ENCODE results near the gene MIER2. TPM values are rescaled to one million over a fixed set of nuclear protein-coding genes. Genes with fewer than 3 reads are reported as not detected.
"Not testable (repeated sequence)": the region's sequence is repeated elsewhere in the genome, so short reads cannot be mapped to it uniquely, and the experiment has no call there.

MIER2 gene
- total RNA-seq: 14.8 TPM

GRCh38 chr19:344625-345319, at the start of gene MIER2:
TSS of gene MIER2 (minus strand) at chr19:344796. CDS start at chr19:344782, 14 bp downstream.
- ATAC-seq: peak; percentile 78

GRCh38 chr19:393560-393959, 49.0 kb upstream of the MIER2 start:
- ATAC-seq: not testable (repeated sequence)

GRCh38 chr19:392375-392970, 47.9 kb upstream of the MIER2 start:
- no peak for ATAC-seq

GRCh38 chr19:391726-392374, 47.3 kb upstream of the MIER2 start:
- no peak for ATAC-seq

- ATAC-seq: no peak
These were observed 46.6 kb upstream of the MIER2 start for GRCh38 chr19:391207-391557.

- peak; percentile 18 for ATAC-seq
These were observed 46.0 kb upstream of the MIER2 start for GRCh38 chr19:390386-391206.

- no peak for ATAC-seq
These were observed 45.3 kb upstream of the MIER2 start for GRCh38 chr19:389935-390289.

- ATAC-seq: peak; percentile 18
These were observed 44.8 kb upstream of the MIER2 start for GRCh38 chr19:389255-389934.

GRCh38 chr19:388691-389090, 44.1 kb upstream of the MIER2 start:
- no peak for ATAC-seq

- no peak for ATAC-seq
These were observed 43.2 kb upstream of the MIER2 start for GRCh38 chr19:387777-388176.

GRCh38 chr19:386632-387301, 42.2 kb upstream of the MIER2 start:
- not testable (repeated sequence) for ATAC-seq

- not testable (repeated sequence) for ATAC-seq
These were observed 41.6 kb upstream of the MIER2 start for GRCh38 chr19:386189-386588.

GRCh38 chr19:384799-385169, 40.2 kb upstream of the MIER2 start:
- no peak for ATAC-seq

GRCh38 chr19:383922-384798, 39.6 kb upstream of the MIER2 start:
- peak; percentile 25 for ATAC-seq

- ATAC-seq: no peak
These were observed 38.4 kb upstream of the MIER2 start for GRCh38 chr19:383040-383439.

- peak; percentile 66 for ATAC-seq
These were observed 38.0 kb upstream of the MIER2 start for GRCh38 chr19:382578-382977.

- not testable (repeated sequence) for ATAC-seq
These were observed 37.3 kb upstream of the MIER2 start for GRCh38 chr19:381901-382300.

GRCh38 chr19:380618-381219, 36.1 kb upstream of the MIER2 start:
- ATAC-seq: not testable (repeated sequence)

- no peak for ATAC-seq
These were observed 35.2 kb upstream of the MIER2 start for GRCh38 chr19:379796-380195.

GRCh38 chr19:378706-379105, 34.1 kb upstream of the MIER2 start:
- no peak for ATAC-seq
